ENCODE data around the gene ZNF556.

The ZNF556 gene

GRCh38 chr19:2856457-2857050 lies 10.6 kb upstream of the ZNF556 start:
- no peaks in the 10 kb centered on the region for H3K79me2 ChIP-seq (ENCODE audit: control insufficient read depth, insufficient read depth, low read length)
- no peak overlapping the region for H2BK5ac ChIP-seq (ENCODE audit: low read length)
- H3K4me1 ChIP-seq (ENCODE audit: control insufficient read depth, low read depth, low read length), result no peaks in the 10 kb centered on the region
- no peak overlapping the region for H3K23ac ChIP-seq (ENCODE audit: low read length)
- H3K4me3 ChIP-seq (ENCODE audit: low read length), result no peak overlapping the region
- H2BK15ac ChIP-seq (replicated peaks; ENCODE audit: low read depth), result no peak overlapping the region
- no peak overlapping the region for H4K5ac ChIP-seq (ENCODE audit: low read length)
- no peak overlapping the region for H3K4ac ChIP-seq (ENCODE audit: low read depth, low read length)
- H3K27me3 ChIP-seq (ENCODE audit: insufficient read depth, low read length, poor library complexity), result no peaks in the 10 kb centered on the region
- H3K9ac ChIP-seq (ENCODE audit: low read length), result no peak overlapping the region
- H3K56ac ChIP-seq (ENCODE audit: low read length), result no peak overlapping the region
- H2BK120ac ChIP-seq (ENCODE audit: low read depth, low read length), result no peak overlapping the region
- H4K8ac ChIP-seq (ENCODE audit: low read depth, low read length), result no peak overlapping the region
- WGBS (ENCODE audit: extremely low coverage, insufficient coverage, low lambda C conversion rate), result no CpG with 5 or more reads among the region's 5 CpGs
- no peak for DNase-seq
- peaks cover 3% of the 10 kb centered on the region for H3K36me3 ChIP-seq (ENCODE audit: control insufficient read depth, insufficient read depth, low read length)
- no peak overlapping the region for H3K27ac ChIP-seq (ENCODE audit: low read depth, low read length)
- no peaks in the 10 kb centered on the region for H3K79me1 ChIP-seq (ENCODE audit: low read length)
- H3K4me2 ChIP-seq (ENCODE audit: low read length), result no peak overlapping the region
- H2AK5ac ChIP-seq (ENCODE audit: low read length), result no peak overlapping the region
- H3K18ac ChIP-seq (ENCODE audit: low read length), result no peak overlapping the region

GRCh38 chr19:2858864-2859263 lies 8.3 kb upstream of the ZNF556 start:
- no peak for DNase-seq
- Histone ChIP-seq H2BK15ac (replicated peaks; ENCODE audit: low read depth) (no peak overlapping the region), H3K27ac (ENCODE audit: low read depth, low read length) (no peak overlapping the region), H3K4me2 (ENCODE audit: low read length) (no peak overlapping the region), H3K18ac (ENCODE audit: low read length) (no peak overlapping the region), H3K36me3 (ENCODE audit: control insufficient read depth, insufficient read depth, low read length) (no peaks in the 10 kb centered on the region), H2BK120ac (ENCODE audit: low read depth, low read length) (no peak overlapping the region), H3K9ac (ENCODE audit: low read length) (no peak overlapping the region), H3K23ac (ENCODE audit: low read length) (no peak overlapping the region), H3K79me1 (ENCODE audit: low read length) (no peaks in the 10 kb centered on the region), H2BK5ac (ENCODE audit: low read length) (no peak overlapping the region), H4K8ac (ENCODE audit: low read depth, low read length) (no peak overlapping the region), H3K4me3 (ENCODE audit: low read length) (no peak overlapping the region), H3K56ac (ENCODE audit: low read length) (no peak overlapping the region), H4K5ac (ENCODE audit: low read length) (no peak overlapping the region), H3K79me2 (ENCODE audit: control insufficient read depth, insufficient read depth, low read length) (no peaks in the 10 kb centered on the region), H3K4ac (ENCODE audit: low read depth, low read length) (no peak overlapping the region), H3K27me3 (ENCODE audit: insufficient read depth, low read length, poor library complexity) (no peaks in the 10 kb centered on the region), H3K4me1 (ENCODE audit: control insufficient read depth, low read depth, low read length) (no peaks in the 10 kb centered on the region), H2AK5ac (ENCODE audit: low read length) (no peak overlapping the region)
- no CpG with 5 or more reads among the region's 27 CpGs for WGBS (ENCODE audit: extremely low coverage, insufficient coverage, low lambda C conversion rate)

- DNase-seq, result no peak
- Histone ChIP-seq H3K18ac (ENCODE audit: low read length) (no peak overlapping the region), H3K27ac (ENCODE audit: low read depth, low read length) (no peak overlapping the region), H3K9ac (ENCODE audit: low read length) (no peak overlapping the region), H3K4me2 (ENCODE audit: low read length) (no peak overlapping the region), H3K56ac (ENCODE audit: low read length) (no peak overlapping the region), H3K4ac (ENCODE audit: low read depth, low read length) (no peak overlapping the region), H3K36me3 (ENCODE audit: control insufficient read depth, insufficient read depth, low read length) (no peaks in the 10 kb centered on the region), H4K5ac (ENCODE audit: low read length) (no peak overlapping the region), H3K4me1 (ENCODE audit: control insufficient read depth, low read depth, low read length) (no peaks in the 10 kb centered on the region), H4K8ac (ENCODE audit: low read depth, low read length) (no peak overlapping the region), H2BK15ac (replicated peaks; ENCODE audit: low read depth) (no peak overlapping the region), H3K79me2 (ENCODE audit: control insufficient read depth, insufficient read depth, low read length) (no peaks in the 10 kb centered on the region), H3K27me3 (ENCODE audit: insufficient read depth, low read length, poor library complexity) (no peaks in the 10 kb centered on the region), H2BK5ac (ENCODE audit: low read length) (no peak overlapping the region), H2AK5ac (ENCODE audit: low read length) (no peak overlapping the region), H3K4me3 (ENCODE audit: low read length) (no peak overlapping the region), H3K23ac (ENCODE audit: low read length) (no peak overlapping the region), H2BK120ac (ENCODE audit: low read depth, low read length) (no peak overlapping the region), H3K79me1 (ENCODE audit: low read length) (no peaks in the 10 kb centered on the region)
- no CpG with 5 or more reads among the region's 10 CpGs for WGBS (ENCODE audit: extremely low coverage, insufficient coverage, low lambda C conversion rate)
Measured at GRCh38 chr19:2863816-2864215, 3.3 kb upstream of the ZNF556 start.

GRCh38 chr19:2865334-2866100 lies 1.6 kb upstream of the ZNF556 start:
- Histone ChIP-seq H3K79me2 (ENCODE audit: control insufficient read depth, insufficient read depth, low read length) (no peaks in the 10 kb centered on the region), H2BK120ac (ENCODE audit: low read depth, low read length) (no peak overlapping the region), H3K56ac (ENCODE audit: low read length) (no peak overlapping the region), H3K27ac (ENCODE audit: low read depth, low read length) (no peak overlapping the region), H3K4me3 (ENCODE audit: low read length) (no peak overlapping the region), H3K18ac (ENCODE audit: low read length) (no peak overlapping the region), H2AK5ac (ENCODE audit: low read length) (no peak overlapping the region), H3K36me3 (ENCODE audit: control insufficient read depth, insufficient read depth, low read length) (no peaks in the 10 kb centered on the region), H3K4me2 (ENCODE audit: low read length) (no peak overlapping the region), H3K4ac (ENCODE audit: low read depth, low read length) (no peak overlapping the region), H4K5ac (ENCODE audit: low read length) (no peak overlapping the region), H3K4me1 (ENCODE audit: control insufficient read depth, low read depth, low read length) (no peaks in the 10 kb centered on the region), H3K23ac (ENCODE audit: low read length) (no peak overlapping the region), H3K27me3 (ENCODE audit: insufficient read depth, low read length, poor library complexity) (no peaks in the 10 kb centered on the region), H3K9ac (ENCODE audit: low read length) (no peak overlapping the region), H3K79me1 (ENCODE audit: low read length) (no peaks in the 10 kb centered on the region), H2BK5ac (ENCODE audit: low read length) (no peak overlapping the region), H4K8ac (ENCODE audit: low read depth, low read length) (no peak overlapping the region), H2BK15ac (replicated peaks; ENCODE audit: low read depth) (no peak overlapping the region)
- no peak for DNase-seq
- no CpG with 5 or more reads among the region's 12 CpGs for WGBS (ENCODE audit: extremely low coverage, insufficient coverage, low lambda C conversion rate)

GRCh38 chr19:2866495-2867024 lies 575 bp upstream of the ZNF556 start:
- Histone ChIP-seq H3K9ac (ENCODE audit: low read length) (no peak overlapping the region), H3K18ac (ENCODE audit: low read length) (no peak overlapping the region), H2BK120ac (ENCODE audit: low read depth, low read length) (no peak overlapping the region), H3K4me2 (ENCODE audit: low read length) (no peak overlapping the region), H2BK5ac (ENCODE audit: low read length) (no peak overlapping the region), H3K4ac (ENCODE audit: low read depth, low read length) (no peak overlapping the region), H3K23ac (ENCODE audit: low read length) (no peak overlapping the region), H4K8ac (ENCODE audit: low read depth, low read length) (no peak overlapping the region), H2BK15ac (replicated peaks; ENCODE audit: low read depth) (no peak overlapping the region), H3K4me1 (ENCODE audit: control insufficient read depth, low read depth, low read length) (no peaks in the 10 kb centered on the region), H3K4me3 (ENCODE audit: low read length) (no peak overlapping the region), H3K79me2 (ENCODE audit: control insufficient read depth, insufficient read depth, low read length) (no peaks in the 10 kb centered on the region), H4K5ac (ENCODE audit: low read length) (no peak overlapping the region), H3K79me1 (ENCODE audit: low read length) (no peaks in the 10 kb centered on the region), H3K56ac (ENCODE audit: low read length) (no peak overlapping the region), H3K27me3 (ENCODE audit: insufficient read depth, low read length, poor library complexity) (no peaks in the 10 kb centered on the region), H3K36me3 (ENCODE audit: control insufficient read depth, insufficient read depth, low read length) (no peaks in the 10 kb centered on the region), H2AK5ac (ENCODE audit: low read length) (no peak overlapping the region), H3K27ac (ENCODE audit: low read depth, low read length) (no peak overlapping the region)
- DNase-seq, result no peak
- WGBS (ENCODE audit: extremely low coverage, insufficient coverage, low lambda C conversion rate), result no CpG with 5 or more reads among the region's 8 CpGs

All from mesendoderm (in vitro differentiated cells).